ENCODE measurements around the gene APOF. TPM values are rescaled to one million over a fixed set of nuclear protein-coding genes. Genes with fewer than 3 reads are reported as not detected.

APOF gene
- total RNA-seq, 2 experiments from 2014 or later, result not detected

GRCh38 chr12:56391721-56392120 lies 29.1 kb upstream of the APOF start:
- CTCF ChIA-PET, result no interaction called here
- intact Hi-C loops (cut with DNase I, micrococcal nuclease), result no loop called here
- Mint-ChIP-seq H3K4me1 (no peaks in the 10 kb centered on the region), H3K27ac (no peak overlapping the region), H3K27me3 (no peaks in the 10 kb centered on the region), H3K36me3 (ENCODE audit: low read depth) (no peaks in the 10 kb centered on the region), H3K9me3 (ENCODE audit: low read depth) (no peaks in the 10 kb centered on the region), H3K4me3 (no peak overlapping the region)
- POLR2A ChIA-PET, result no interaction called here
- DNase-seq (no peak), ATAC-seq (no peak)

GRCh38 chr12:56389412-56389811 lies 26.8 kb upstream of the APOF start:
- intact Hi-C loops (cut with DNase I, micrococcal nuclease), result no loop called here
- Mint-ChIP-seq H3K36me3 (ENCODE audit: low read depth) (no peaks in the 10 kb centered on the region), H3K4me3 (no peak overlapping the region), H3K9me3 (ENCODE audit: low read depth) (no peaks in the 10 kb centered on the region), H3K27ac (no peak overlapping the region), H3K4me1 (no peaks in the 10 kb centered on the region), H3K27me3 (no peaks in the 10 kb centered on the region)
- POLR2A ChIA-PET, result no interaction called here
- ATAC-seq (no peak), DNase-seq (no peak)
- CTCF ChIA-PET, result interaction anchor here (0.6 kb wide), 1 partner anchor 936 kb away, joined by 3 read pairs; no protein-coding TSS in a partner anchor

GRCh38 chr12:56387152-56387736 lies 24.6 kb upstream of the APOF start:
- CTCF ChIA-PET, result interaction anchor here (0.6 to 0.7 kb wide), 4 partner anchors 29 to 179 kb away, joined by 3 read pairs; partner anchors contain the start of gene TIMELESS
- Mint-ChIP-seq H3K4me3 (no peak overlapping the region), H3K27me3 (no peaks in the 10 kb centered on the region), H3K27ac (no peak overlapping the region), H3K4me1 (no peaks in the 10 kb centered on the region), H3K36me3 (ENCODE audit: low read depth) (no peaks in the 10 kb centered on the region), H3K9me3 (ENCODE audit: low read depth) (no peaks in the 10 kb centered on the region)
- ATAC-seq (no peak), DNase-seq (no peak)
- intact Hi-C loops (cut with DNase I, micrococcal nuclease), result no loop called here
- POLR2A ChIA-PET, result no interaction called here

- Mint-ChIP-seq H3K4me3 (no peak overlapping the region), H3K27me3 (no peaks in the 10 kb centered on the region), H3K9me3 (ENCODE audit: low read depth) (no peaks in the 10 kb centered on the region), H3K4me1 (no peaks in the 10 kb centered on the region), H3K27ac (no peak overlapping the region), H3K36me3 (ENCODE audit: low read depth) (no peaks in the 10 kb centered on the region)
- CTCF ChIA-PET, result interaction anchor here (1.1 kb wide), 1 partner anchor 26 kb away, joined by 3 read pairs; the partner anchor contains the start of gene STAT2
- intact Hi-C loops (cut with DNase I, micrococcal nuclease), result no loop called here
- DNase-seq, result no peak
- POLR2A ChIA-PET, result no interaction called here
- ATAC-seq, result no peak
These were observed 23.2 kb upstream of the APOF start for GRCh38 chr12:56385873-56386272.

GRCh38 chr12:56382611-56383010 lies 20.0 kb upstream of the APOF start:
- POLR2A ChIA-PET, result no interaction called here
- Mint-ChIP-seq H3K4me1 (no peaks in the 10 kb centered on the region), H3K27me3 (no peaks in the 10 kb centered on the region), H3K9me3 (ENCODE audit: low read depth) (no peaks in the 10 kb centered on the region), H3K36me3 (ENCODE audit: low read depth) (no peaks in the 10 kb centered on the region), H3K4me3 (no peak overlapping the region), H3K27ac (no peak overlapping the region)
- intact Hi-C loops (cut with DNase I, micrococcal nuclease), result no loop called here
- no peak for DNase-seq
- CTCF ChIA-PET, result interaction anchor here (1.5 kb wide), 2 partner anchors 11 to 81 kb away, joined by 5 to 6 read pairs; no protein-coding TSS in a partner anchor
- ATAC-seq, result no peak

GRCh38 chr12:56377989-56378316 lies 15.3 kb upstream of the APOF start:
- ATAC-seq (no peak), DNase-seq (no peak)
- Mint-ChIP-seq H3K36me3 (ENCODE audit: low read depth) (no peaks in the 10 kb centered on the region), H3K27me3 (no peaks in the 10 kb centered on the region), H3K4me3 (no peak overlapping the region), H3K4me1 (no peaks in the 10 kb centered on the region), H3K27ac (no peak overlapping the region), H3K9me3 (ENCODE audit: low read depth) (no peaks in the 10 kb centered on the region)
- ChIA-PET CTCF (interaction anchor here (1.0 kb wide), 3 partner anchors 39 to 86 kb away, joined by 3 to 6 read pairs (median 3); partner anchors contain the start of gene IL23A), POLR2A (no interaction called here)
- intact Hi-C loops (cut with DNase I, micrococcal nuclease), result loop anchor here in 1 of 2 experiments (1.0 kb wide), 1 partner anchor 86 kb away; no protein-coding TSS in a partner anchor

GRCh38 chr12:56377310-56377988 lies 14.8 kb upstream of the APOF start:
- no peaks in the 10 kb centered on the region for H3K9me3 Mint-ChIP-seq (ENCODE audit: low read depth)
- CTCF ChIA-PET, result interaction anchor here (0.8 to 1.2 kb wide), 6 partner anchors 35 to 87 kb away, joined by 3 to 6 read pairs (median 4); partner anchors contain the start of gene IL23A
- DNase-seq, result peak; percentile 27

GRCh38 chr12:56375598-56376434 lies 13.2 kb upstream of the APOF start:
- intact Hi-C loops (cut with DNase I, micrococcal nuclease), result no loop called here
- H3K36me3 Mint-ChIP-seq (ENCODE audit: low read depth), result no peaks in the 10 kb centered on the region
- POLR2A ChIA-PET, result no interaction called here
- no peak overlapping the region for H3K4me3 Mint-ChIP-seq
- no peaks in the 10 kb centered on the region for H3K27me3 Mint-ChIP-seq
- ATAC-seq (no peak), DNase-seq (no peak)
- no peaks in the 10 kb centered on the region for H3K4me1 Mint-ChIP-seq
- no peaks in the 10 kb centered on the region for H3K9me3 Mint-ChIP-seq (ENCODE audit: low read depth)
- no peak overlapping the region for H3K27ac Mint-ChIP-seq
- CTCF ChIA-PET, result interaction anchor here (0.7 kb wide), 1 partner anchor 16 kb away, joined by 3 read pairs; the partner anchor contains the start of gene STAT2

More at GRCh38 chr12:56377310-56377988, 14.8 kb upstream of the APOF start:
- intact Hi-C loops (cut with DNase I, micrococcal nuclease), result loop anchor here in 1 of 2 experiments (1.0 kb wide), 1 partner anchor 87 kb away; no protein-coding TSS in a partner anchor
- Mint-ChIP-seq H3K4me3 (no peak overlapping the region), H3K36me3 (ENCODE audit: low read depth) (no peaks in the 10 kb centered on the region), H3K27ac (no peak overlapping the region), H3K27me3 (no peaks in the 10 kb centered on the region), H3K4me1 (no peaks in the 10 kb centered on the region)
- POLR2A ChIA-PET, result interaction anchor here (0.6 kb wide), 1 partner anchor 72 kb away, joined by 3 read pairs; the partner anchor contains the start of gene TIMELESS
- ATAC-seq, result peak; percentile 98

- ChIA-PET POLR2A (interaction anchor here (0.7 kb wide), 1 partner anchor 368 kb away, joined by 4 read pairs; no protein-coding TSS in a partner anchor), CTCF (interaction anchor here (0.7 to 1.1 kb wide), 2 partner anchors 15 to 58 kb away, joined by 3 read pairs; no protein-coding TSS in a partner anchor)
- intact Hi-C loops (cut with DNase I, micrococcal nuclease), result no loop called here
- ATAC-seq (no peak), DNase-seq (no peak)
- Mint-ChIP-seq H3K27ac (no peak overlapping the region), H3K36me3 (ENCODE audit: low read depth) (no peaks in the 10 kb centered on the region), H3K9me3 (ENCODE audit: low read depth) (no peaks in the 10 kb centered on the region), H3K4me3 (no peak overlapping the region), H3K4me1 (no peaks in the 10 kb centered on the region), H3K27me3 (no peaks in the 10 kb centered on the region)
These were observed 12.3 kb upstream of the APOF start for GRCh38 chr12:56374726-56375597.

- DNase-seq (no peak), ATAC-seq (no peak)
- H3K27me3 Mint-ChIP-seq, result no peaks in the 10 kb centered on the region
- no peaks in the 10 kb centered on the region for H3K4me1 Mint-ChIP-seq
- no peaks in the 10 kb centered on the region for H3K9me3 Mint-ChIP-seq (ENCODE audit: low read depth)
- no peaks in the 10 kb centered on the region for H3K36me3 Mint-ChIP-seq (ENCODE audit: low read depth)
- H3K27ac Mint-ChIP-seq, result no peak overlapping the region
- intact Hi-C loops (cut with DNase I, micrococcal nuclease), result no loop called here
- POLR2A ChIA-PET, result interaction anchor here (0.7 kb wide), 1 partner anchor 107 kb away, joined by 9 read pairs; the partner anchor contains the start of gene COQ10A
- H3K4me3 Mint-ChIP-seq, result no peak overlapping the region
- CTCF ChIA-PET, result interaction anchor here (0.6 to 1.0 kb wide), 2 partner anchors 52 to 131 kb away, joined by 3 read pairs; no protein-coding TSS in a partner anchor
These were observed 10.9 kb upstream of the APOF start for GRCh38 chr12:56373515-56373914.

All from activated CD4-positive, alpha-beta T cell treated with anti-CD3 and anti-CD28 coated beads for 36 hours (primary cell).